ENCODE measurements around the gene SCAPER.

Gene SCAPER

DNA sequence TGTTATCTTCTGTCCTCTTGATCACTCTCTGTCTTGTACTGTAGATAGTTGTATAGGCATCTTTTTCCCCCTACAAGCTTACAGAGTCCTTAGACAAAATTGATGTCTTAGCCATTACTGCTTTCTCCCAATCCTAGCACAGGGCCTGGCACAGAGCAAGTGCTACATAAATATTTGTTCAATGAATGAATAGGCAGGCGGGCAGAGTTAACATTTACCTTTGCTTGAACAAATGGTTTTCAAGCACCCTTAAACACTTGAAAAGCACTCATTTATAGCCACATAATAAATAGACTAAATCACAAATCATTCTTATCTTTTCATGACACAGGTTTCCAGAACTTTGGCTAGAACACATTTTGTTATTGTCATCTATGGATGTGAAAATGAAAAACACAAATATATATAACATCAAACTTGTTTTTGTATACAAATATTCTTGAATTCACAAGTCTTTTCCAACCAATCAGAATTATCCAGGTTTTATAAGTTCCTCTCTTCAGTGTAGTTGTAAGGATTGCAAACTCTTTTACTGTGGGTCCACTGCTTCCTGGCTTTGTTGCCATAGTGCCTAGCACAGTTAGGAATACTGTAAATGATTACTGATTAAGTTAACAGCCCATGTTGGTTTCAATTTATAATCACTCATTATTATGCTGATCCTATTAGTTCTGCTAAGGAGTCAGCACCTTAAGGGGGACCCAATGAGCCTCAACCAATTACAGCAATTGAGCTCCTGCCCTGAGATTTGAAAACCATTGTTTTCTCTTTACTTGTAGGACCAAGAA is 506.6 kb downstream of the SCAPER start:
- DNase-seq: no peak

DNA sequence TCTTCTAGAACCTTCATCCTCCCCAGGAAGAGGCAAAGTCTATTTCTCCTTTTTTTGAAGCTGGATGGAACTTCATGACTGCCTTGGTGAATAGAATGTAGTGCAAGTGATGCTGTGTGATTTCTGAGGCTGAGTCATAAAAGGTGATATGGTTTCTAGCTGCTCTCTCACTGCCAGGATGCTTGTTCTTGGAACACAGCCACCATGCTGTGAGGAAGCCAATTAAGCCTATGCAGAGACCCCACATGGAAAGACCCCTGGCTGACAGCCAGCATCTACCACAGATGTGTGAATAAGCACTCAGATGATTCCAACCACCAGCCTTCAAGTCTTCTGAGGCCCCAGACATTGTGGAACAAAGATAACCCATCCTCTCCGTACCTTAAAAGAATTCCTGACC is 511.5 kb downstream of the SCAPER start:
- peak; percentile 73 for DNase-seq

- DNase-seq: no peak
Measured at GRCh38 chr15:76391847-76392246, 513.3 kb downstream of the SCAPER start.

DNA sequence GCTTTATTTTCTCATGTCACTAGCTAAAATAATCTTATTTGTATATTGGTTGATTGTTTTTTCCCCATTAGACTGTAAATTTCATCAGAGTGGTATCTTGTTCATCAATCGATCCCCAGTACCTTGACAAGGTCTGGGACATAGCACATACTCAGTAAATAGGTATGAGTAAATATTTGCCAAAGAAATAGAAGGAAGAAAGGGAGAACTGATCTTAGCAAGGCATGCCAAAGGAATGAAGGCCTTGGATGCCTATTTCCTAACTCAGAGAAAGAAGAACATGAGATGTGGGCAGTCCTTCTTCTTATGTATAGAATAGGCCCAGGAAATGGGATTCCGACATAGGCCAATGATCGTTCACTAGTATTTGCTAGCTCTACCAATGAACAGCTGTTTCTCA is 513.8 kb downstream of the SCAPER start:
- DNase-seq: no peak

- DNase-seq: no peak
Measured at GRCh38 chr15:76390571-76390970, 514.6 kb downstream of the SCAPER start.

DNA sequence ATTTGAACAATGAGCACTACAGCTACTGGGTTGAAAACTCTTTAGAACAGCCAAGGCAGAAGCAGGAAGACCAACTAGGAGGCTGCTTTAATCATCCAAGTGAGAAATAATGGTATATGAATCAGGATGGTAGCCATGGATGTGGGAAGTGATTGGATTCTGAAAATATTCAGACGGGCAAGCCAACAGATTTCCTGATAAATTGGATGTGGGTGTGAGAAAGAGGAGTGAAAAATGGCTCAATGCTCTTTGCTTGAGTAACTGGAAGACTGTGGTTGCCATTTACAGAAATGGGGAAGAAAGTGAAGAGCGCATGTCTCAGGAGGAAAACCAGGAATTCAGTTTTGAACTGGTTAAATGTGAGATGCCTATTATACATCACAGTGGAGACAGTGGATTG is 518.2 kb downstream of the SCAPER start:
- no peak for DNase-seq

DNA sequence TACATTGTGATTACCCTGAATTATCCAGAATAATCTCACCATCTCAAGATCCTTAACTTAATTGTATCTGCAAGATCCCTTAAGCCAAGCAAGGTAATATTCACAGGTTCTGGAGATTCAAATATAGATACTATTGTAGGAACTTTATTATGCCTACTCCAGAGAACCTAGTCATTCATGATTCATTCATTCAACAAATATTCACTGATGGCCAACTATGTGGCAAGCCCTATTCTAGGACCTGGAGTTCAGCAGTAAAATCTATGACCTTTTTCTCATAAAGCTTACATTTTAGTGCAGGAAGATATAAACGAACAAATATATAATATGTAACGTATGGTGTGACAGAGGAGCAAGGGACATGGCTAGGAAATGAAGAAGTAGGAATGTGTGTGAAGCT is 519.0 kb downstream of the SCAPER start:
- DNase-seq: no peak

- DNase-seq: no peak
Measured at GRCh38 chr15:76384409-76384808, 520.7 kb downstream of the SCAPER start.

DNA sequence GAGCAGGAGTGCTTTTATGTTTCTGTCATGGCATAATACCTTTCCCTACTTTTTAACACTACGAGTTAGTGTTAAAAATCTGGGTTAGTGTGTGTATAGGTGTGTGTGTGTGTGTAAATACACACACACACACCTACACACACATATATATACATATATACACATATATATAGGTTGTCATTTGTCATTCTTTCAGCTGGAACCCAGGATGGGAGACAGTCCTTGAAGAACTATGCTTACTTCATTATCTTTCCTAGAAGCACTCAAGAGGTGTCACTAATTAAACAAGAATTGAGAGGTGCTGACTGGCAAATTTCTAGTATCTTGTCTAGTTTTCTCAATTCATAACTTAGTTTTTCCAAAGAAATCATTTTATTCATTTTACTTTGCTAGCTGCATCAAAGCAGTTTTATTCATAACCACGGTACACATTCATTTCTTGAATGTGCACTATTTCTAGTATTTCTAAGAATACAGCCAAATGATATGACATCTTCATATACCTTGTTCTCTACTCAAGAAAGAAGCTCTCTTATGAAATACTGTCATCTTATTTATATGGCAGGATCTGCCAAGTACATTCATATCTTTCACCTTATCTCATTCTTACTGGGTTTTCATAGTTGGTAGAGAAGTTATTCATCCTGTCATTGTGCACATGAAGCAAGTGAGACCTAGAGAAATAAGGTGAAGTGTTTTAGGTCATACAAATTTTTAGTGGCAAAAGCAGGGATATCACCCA is 522.0 kb downstream of the SCAPER start:
- no peak for DNase-seq

DNA sequence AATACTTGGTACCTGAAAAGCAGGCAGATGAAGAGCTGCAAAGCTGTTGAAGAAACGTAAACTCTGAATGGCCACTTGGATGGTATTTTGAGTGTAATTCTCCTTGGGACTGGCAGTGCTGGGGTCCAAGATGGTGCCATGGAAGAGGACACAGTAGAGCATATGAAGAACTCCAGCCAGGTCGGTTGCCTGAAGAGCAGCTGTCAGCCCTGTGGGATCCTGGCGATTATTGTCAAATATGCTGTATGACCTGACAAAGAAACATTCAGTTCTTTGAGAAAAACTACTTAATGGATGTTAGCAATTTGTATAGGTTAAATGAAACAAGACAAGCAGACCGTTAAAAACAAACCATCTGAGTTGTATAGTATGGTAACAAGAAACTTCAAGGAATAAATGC is 523.8 kb downstream of the SCAPER start:
- no peak for DNase-seq

DNA sequence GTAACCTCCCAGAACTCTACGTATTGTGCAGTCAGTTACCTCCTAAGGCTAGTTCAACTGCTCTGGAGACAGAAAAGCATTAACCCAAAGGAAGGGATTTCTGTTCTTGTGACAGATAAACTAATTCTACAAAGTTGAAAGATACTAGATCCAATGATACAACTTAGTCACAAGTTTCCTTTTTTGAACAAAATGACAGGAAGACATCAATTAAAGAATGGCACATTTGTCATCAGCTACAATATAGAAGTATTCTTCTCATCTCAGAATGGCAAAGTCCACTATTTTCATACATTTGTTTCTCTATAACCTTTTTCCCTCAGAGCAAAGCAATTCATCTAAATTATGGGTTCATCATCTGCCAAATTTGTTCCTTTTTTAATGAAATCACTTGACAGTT is 524.9 kb downstream of the SCAPER start:
- DNase-seq: no peak

DNA sequence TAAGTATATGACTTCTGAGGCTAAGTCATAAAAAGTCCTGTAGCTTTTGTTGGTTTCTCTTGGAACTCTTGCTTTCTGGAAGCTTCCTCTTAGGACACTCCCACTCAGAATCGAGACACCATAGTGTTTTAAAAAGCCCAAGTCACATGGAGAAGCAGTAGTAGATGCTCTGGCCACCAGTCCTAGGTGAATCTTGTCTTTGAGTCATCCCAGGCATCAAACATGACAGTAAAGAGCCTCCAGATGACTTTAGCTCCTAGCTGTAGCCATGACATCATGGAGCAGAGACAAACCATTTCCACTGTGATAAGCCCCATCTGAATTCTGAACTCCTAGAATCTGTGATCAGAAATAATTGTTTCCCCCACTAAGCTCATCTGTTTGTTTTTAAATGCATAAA is 526.4 kb downstream of the SCAPER start:
- DNase-seq: no peak

GRCh38 chr15:76377751-76378150 is 527.4 kb downstream of the SCAPER start:
- no peak for DNase-seq

- DNase-seq: no peak
Measured at GRCh38 chr15:76377217-76377616, 527.9 kb downstream of the SCAPER start.

- DNase-seq: no peak
Measured at GRCh38 chr15:76376816-76377215, 528.3 kb downstream of the SCAPER start.

DNA sequence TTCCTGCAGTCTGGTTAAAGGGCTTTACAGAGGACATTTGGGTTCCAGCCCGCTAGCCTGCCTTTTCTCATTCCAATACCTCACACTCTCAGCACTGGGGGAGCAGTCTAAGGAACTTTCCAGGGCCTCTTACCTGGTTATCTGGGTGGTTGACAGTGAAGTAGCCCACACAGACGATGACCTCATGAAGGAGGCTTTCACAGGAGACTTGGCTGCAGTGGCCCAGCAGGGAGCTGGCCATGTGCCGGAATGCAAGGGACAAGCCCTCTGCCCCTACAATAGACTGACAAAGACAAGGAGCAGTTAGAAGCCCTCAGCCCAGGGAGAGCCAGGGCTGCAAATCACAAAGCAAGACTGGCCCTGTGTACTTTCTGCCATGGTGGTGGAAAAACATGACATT is 529.1 kb downstream of the SCAPER start:
- no peak for DNase-seq

DNA sequence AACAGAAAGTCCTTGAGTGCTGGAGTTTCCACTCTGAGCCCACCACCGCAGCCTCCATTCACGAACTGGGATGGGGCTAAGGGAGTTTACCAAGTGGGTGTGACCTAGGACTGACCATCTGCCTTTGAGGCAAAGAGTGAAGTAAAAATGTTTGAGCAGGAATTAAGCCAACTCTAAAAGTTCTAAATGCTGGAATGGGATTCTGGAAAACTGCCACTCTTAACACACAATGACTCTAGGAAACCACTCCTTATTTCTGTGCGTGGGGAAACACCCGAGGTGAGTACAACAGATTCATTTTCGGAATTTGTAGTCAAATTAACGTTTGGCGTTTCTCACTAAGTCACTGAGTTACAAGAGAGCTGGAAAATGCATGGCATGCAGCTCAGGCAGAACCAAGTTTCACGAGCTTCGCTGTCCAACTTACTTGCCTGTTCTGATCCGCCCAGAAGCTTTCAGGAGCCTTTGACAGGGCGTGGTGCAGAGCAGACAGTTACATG is 537.0 kb downstream of the SCAPER start:
- DNase-seq: no peak

DNA sequence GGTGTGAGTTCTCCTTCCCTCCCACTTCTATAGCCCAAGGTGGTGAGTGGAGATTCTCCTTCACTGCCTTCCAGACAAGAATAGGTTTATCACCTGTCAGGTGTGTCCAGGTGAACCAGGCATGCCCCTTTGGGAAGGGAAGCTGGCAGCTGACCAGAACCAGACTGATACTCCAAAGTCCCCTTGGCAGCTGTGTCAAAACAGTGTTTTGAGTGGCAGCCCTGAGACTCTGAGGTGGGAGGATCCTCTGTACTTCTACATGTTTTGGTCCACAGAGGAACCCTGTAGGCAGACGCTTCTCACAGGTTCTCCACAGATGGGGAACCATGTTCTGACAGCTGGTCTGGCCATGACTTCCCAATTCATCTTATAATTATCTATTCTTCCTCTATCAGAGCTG is 538.4 kb downstream of the SCAPER start:
- no peak for DNase-seq

GRCh38 chr15:76363251-76363650 is 541.9 kb downstream of the SCAPER start:
- no peak for DNase-seq

GRCh38 chr15:76360416-76360815 is 544.7 kb downstream of the SCAPER start:
- DNase-seq: no peak

DNA sequence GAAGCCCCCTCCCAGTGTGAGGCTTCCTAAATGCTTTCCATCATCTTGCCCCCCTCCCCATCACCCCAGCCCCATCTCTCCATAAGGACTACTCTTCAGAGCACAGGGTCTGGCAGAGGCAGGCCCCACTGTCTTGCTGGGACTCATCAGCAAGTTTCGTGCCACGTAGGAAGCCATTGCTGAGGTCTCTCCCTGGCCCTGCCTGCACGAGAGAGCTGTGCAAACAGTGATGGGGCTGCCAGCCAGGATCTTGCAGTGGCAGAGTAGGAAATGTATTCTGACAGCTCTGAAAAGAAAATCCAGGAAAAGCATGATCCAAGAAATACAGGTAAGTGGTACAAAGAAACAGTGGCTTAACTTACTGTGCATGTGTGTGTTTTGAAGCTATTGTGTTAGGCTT is 546.0 kb downstream of the SCAPER start:
- no peak for DNase-seq

- DNase-seq: no peak
Measured at GRCh38 chr15:76358453-76358852, 546.7 kb downstream of the SCAPER start.

GRCh38 chr15:76354823-76355440 is 550.2 kb downstream of the SCAPER start:
- DNase-seq: no peak

DNA sequence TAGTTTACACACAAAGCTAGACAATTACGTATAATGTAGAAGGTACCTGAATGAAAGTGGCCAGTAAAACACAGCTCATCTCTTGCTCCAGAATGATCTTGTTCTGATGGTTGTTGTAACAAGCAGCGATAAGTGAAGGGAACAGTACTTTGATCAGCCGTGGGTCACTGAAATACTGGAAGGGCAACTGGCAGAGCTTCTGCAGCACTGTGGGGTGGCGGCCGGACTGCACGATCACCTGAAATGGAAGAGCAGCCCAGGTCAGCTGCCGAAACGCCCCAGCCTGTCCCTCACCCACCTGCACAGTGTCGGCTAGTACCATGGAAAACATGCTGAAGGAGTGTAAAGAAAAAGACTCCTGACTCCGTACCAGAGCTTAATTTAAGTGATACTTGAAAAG is 551.2 kb downstream of the SCAPER start:
- no peak for DNase-seq
